Gastrocnemius medialis (tissue), 4 donors: ENCODE results near the gene KANSL1. TPM values are rescaled to one million over a fixed set of nuclear protein-coding genes. Genes with fewer than 3 reads are reported as not detected.
"Not testable (repeated sequence)": the region's sequence is repeated elsewhere in the genome, so short reads cannot be mapped to it uniquely, and the experiment has no call there.

Experiments
- ATAC-seq, 2 donors: fragments of 150-250 bp; one replicate each; pipeline ENCODE4 v1.9.1; 2016
- DNase-seq, 2 donors: peaks; one replicate each; pipeline ENCODE4 v3.0.0-alpha.2; 2019
- H3K27ac ChIP-seq, 4 donors: fragments of 200-600 bp; sonication (generic); 1 replicate in 1 of 4; 2 replicates in 3 of 4; pipeline ENCODE4 v1.5.1; 2016 to 2018; ENCODE audit warnings: mild to moderate bottlenecking in 2 of 4, moderate library complexity in 1 of 4
- H3K27me3 ChIP-seq, 3 donors: fragments of 200-600 bp; sonication (generic) in 2 of 3; 1 replicate in 1 of 3; 2 replicates in 2 of 3; pipeline versions ENCODE4 v1.5.1 to v1.6.0; 2016 to 2019; ENCODE audit warnings: mild to moderate bottlenecking in 1 of 3, moderate library complexity in 1 of 3
- H3K36me3 ChIP-seq, 2 donors: fragments of 200-600 bp; sonication (generic) in 1 of 2; one replicate each; pipeline ENCODE4 v1.5.1; 2017 to 2018
- H3K4me1 ChIP-seq, 2 donors: fragments of 200-600 bp; sonication (generic) in 1 of 2; one replicate each; pipeline ENCODE4 v1.5.1; 2016 to 2017; ENCODE audit warnings: mild to moderate bottlenecking in 2 of 2
- H3K4me3 ChIP-seq, 4 donors: fragments of 200-600 bp; sonication (generic) in 3 of 4; 1 replicate in 1 of 4; 2 replicates in 3 of 4; pipeline ENCODE4 v1.5.1; 2016 to 2019; ENCODE audit warnings: mild to moderate bottlenecking in 2 of 4
- H3K9me3 ChIP-seq, 3 donors: fragments of 200-600 bp; sonication (generic) in 2 of 3; 1 replicate in 1 of 3; 2 replicates in 2 of 3; pipeline ENCODE4 v1.5.1; 2016 to 2019
- POLR2A ChIP-seq, 2 donors: fragments of 450-650 bp; IDR thresholded peaks; one replicate each; pipeline ENCODE4 v1.6.1; 2017; ENCODE audit warnings: antibody characterized with exemption in 2 of 2, mild to moderate bottlenecking in 2 of 2, moderate library complexity in 2 of 2
- in situ Hi-C, 4 donors: fragments of 200-750 bp; cut with MboI; loops; one replicate each; pipeline versions ENCODE4 v1.15.0 to v1.8.0; 2017; ENCODE audit warnings: low sequenced_read_pairs in 4 of 4
- intact Hi-C: fragments of 100-400 bp; cut with DNase I; formaldehyde crosslinking; loops from one replicate; pipeline ENCODE4 v1.15.1; 2023; ENCODE audit warnings: low total_unique reads
- total RNA-seq, 4 donors: library from RNA; depleted of rRNA; stranded (reverse); fragments of >200 nt; gene quantifications; one replicate each; pipeline versions ENCODE4 v1.1.0 to v1.2.3, GENCODE V29; 2016
- TF ChIP-seq, protein P1 (sequence below), 5 experiments: fragments of 450-650 bp in 3 of 5; fragments of 200-600 bp in 2 of 5; sonication (generic) in 2 of 5; IDR thresholded peaks in 4 of 5; conservative IDR thresholded peaks in 1 of 5; 1 replicate in 4 of 5; 2 replicates in 1 of 5; pipeline ENCODE4 v1.5.1; 2016 to 2019; ENCODE audit warnings: antibody characterized with exemption in 5 of 5, mild to moderate bottlenecking in 3 of 5, moderate library complexity in 3 of 5

KANSL1 gene
- total RNA-seq, 4 donors from 2014 or later: 19.9 to 35.9 (median 31.2) TPM

DNA sequence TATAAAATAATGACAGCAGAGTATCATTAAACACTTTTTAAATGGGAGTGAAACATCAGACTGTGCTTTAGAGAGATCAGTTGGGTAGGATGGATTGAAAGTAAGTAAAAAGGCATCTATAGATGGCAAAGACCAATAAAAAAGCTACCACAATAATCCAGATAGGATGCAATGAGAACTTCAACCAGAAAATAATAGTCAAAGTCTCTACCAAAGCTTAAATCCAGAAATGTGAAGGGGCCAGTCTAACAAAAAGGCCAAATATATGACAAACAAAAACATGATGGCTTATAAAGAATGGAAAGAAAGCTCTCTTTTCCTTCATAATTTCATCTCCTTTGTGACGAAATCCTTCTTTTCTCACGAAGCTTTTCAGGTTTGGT, 12.3 kb downstream of the KANSL1 start:
- H3K4me3 ChIP-seq: no peak overlapping the region
- no peaks in the 10 kb centered on the region for H3K27me3 ChIP-seq
- H3K4me1 ChIP-seq: peaks cover 67 to 85% of the 10 kb centered on the region in 2 donors
- H3K27ac ChIP-seq: no peak overlapping the region
- intact Hi-C loops: no loop called here
- TF ChIP-seq, protein P1, sequence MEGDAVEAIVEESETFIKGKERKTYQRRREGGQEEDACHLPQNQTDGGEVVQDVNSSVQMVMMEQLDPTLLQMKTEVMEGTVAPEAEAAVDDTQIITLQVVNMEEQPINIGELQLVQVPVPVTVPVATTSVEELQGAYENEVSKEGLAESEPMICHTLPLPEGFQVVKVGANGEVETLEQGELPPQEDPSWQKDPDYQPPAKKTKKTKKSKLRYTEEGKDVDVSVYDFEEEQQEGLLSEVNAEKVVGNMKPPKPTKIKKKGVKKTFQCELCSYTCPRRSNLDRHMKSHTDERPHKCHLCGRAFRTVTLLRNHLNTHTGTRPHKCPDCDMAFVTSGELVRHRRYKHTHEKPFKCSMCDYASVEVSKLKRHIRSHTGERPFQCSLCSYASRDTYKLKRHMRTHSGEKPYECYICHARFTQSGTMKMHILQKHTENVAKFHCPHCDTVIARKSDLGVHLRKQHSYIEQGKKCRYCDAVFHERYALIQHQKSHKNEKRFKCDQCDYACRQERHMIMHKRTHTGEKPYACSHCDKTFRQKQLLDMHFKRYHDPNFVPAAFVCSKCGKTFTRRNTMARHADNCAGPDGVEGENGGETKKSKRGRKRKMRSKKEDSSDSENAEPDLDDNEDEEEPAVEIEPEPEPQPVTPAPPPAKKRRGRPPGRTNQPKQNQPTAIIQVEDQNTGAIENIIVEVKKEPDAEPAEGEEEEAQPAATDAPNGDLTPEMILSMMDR (IDR thresholded peaks at IDR 0.05 in 4 of 5, conservative IDR thresholded peaks at IDR 0.05 in 1 of 5): no peak
- TF ChIP-seq POLR2A (IDR thresholded peaks at IDR 0.05): no peak
- ATAC-seq (no peak), DNase-seq (no peak)
- no peaks in the 10 kb centered on the region for H3K9me3 ChIP-seq
- in situ Hi-C loops: no loop called here
- H3K36me3 ChIP-seq: no peaks in the 10 kb centered on the region

DNA sequence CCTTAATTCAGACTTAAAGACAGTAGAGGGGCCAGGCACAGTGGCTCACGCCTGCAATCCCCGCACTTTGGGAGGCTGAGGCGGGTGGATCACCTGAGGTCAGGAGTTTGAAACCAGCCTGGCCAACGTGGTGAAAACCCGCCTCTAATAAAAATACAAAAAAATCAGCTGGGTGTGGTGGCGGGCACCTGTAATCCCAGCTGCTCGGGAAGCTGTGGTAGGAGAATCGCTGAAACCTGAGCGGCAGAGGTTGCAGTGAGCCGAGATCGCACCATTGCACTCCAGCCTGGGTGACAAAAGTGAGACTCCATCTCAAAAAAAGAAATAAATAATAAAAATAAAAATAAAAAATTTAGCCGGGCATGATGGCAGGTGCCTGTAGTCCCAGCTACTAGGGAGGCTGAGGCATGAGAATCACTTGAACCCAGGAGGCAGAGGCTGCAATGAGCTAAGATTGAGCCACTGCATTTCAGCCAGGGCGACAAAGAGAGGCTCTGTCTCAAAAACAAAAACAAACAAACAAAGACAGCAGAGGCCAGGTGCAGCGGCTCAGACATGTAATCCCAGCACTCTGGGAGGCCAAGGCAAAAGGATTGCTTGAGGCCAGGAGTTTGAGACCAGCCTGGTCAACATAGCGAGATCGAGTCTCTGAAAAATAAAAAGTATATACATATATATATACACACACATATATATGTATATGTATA, 12.9 kb downstream of the KANSL1 start:
- intact Hi-C loops, H3K4me3 ChIP-seq, H3K27ac ChIP-seq, H3K27me3 ChIP-seq, DNase-seq, H3K36me3 ChIP-seq, in situ Hi-C loops, H3K9me3 ChIP-seq, ATAC-seq: not testable (repeated sequence)
- H3K4me1 ChIP-seq: peaks cover 68 to 85% of the 10 kb centered on the region in 2 donors

DNA sequence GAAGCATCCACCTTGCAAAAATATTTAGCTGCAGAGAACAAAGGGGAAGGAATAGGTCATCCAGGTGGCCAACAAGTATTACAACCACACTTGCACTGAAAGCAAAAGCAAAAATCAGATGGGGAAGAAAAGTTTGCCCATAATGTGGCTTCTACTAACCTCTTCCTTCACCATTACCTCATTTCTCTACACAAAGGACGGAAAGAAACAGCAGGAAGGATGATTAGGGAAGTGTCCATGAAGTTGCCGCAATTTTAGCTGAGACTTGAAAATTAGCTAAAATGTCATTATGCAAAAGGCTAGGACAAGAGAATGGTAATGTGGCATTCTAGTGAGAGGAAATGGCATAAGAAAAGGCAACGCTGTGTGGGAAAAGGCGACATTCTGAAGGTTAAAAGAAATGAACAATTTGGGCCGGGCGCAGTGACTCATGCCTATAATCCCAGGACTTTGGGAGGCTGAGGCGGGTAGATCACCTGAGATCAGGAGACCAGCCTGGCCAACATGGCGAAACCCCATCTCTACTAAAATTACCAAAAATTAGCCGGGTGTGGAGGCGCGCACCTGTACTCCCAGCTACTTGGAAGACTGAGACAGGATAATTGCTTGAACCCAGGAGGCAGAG, 13.7 kb downstream of the KANSL1 start:
- TF ChIP-seq, protein P1 (IDR thresholded peaks at IDR 0.05 in 4 of 5, conservative IDR thresholded peaks at IDR 0.05 in 1 of 5): no peak
- TF ChIP-seq POLR2A (IDR thresholded peaks at IDR 0.05): no peak
- in situ Hi-C loops: no loop called here
- H3K27ac ChIP-seq: peak overlapping the region in 1 of 4 donors; percentile 20

DNA sequence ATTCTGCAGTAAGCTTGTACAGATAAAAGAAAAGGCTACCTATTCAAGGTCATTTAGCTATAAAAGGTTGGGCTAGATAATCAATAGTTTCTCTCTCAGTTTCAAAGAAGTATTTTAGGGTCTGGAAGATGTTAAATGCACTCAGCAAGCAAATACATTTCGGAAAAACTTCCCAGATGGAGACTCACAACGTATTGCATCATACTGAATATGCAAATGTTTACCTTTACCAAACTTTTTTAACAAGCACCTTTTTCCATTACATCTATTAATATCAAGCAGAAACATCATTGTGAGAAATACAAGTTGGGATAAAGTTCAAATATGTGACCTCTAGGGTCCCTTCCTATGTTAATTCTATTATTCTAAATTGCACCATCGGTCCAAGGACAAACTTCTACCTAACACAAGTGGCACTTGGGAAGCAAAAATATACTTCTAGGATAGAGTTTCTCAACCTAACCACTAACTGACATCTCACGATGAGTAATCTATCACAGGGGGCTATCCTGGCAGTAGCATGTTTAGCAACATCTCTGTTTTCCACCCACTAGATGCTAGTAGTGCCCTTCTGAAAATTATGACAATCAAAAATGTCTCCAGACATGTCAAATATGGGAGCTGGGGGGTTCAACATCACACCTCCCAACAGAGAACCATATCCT, 14.5 kb downstream of the KANSL1 start:
- Histone ChIP-seq H3K27ac (peak overlapping the region in 1 of 4 donors; percentile 20), H3K27me3 (no peaks in the 10 kb centered on the region), H3K9me3 (no peaks in the 10 kb centered on the region), H3K4me1 (peaks cover 68 to 86% of the 10 kb centered on the region in 2 donors), H3K4me3 (no peak overlapping the region), H3K36me3 (no peaks in the 10 kb centered on the region)
- ATAC-seq (no peak), DNase-seq (no peak)
- in situ Hi-C loops: no loop called here
- intact Hi-C loops: no loop called here
- no peak for TF ChIP-seq POLR2A (IDR thresholded peaks at IDR 0.05)
- TF ChIP-seq, protein P1 (IDR thresholded peaks at IDR 0.05 in 4 of 5, conservative IDR thresholded peaks at IDR 0.05 in 1 of 5): no peak

More for the DNA sequence above, 13.7 kb downstream of the KANSL1 start:
- H3K36me3 ChIP-seq: no peaks in the 10 kb centered on the region
- no peak overlapping the region for H3K4me3 ChIP-seq
- intact Hi-C loops: no loop called here
- H3K4me1 ChIP-seq: peaks cover 68 to 85% of the 10 kb centered on the region in 2 donors
- H3K9me3 ChIP-seq: no peaks in the 10 kb centered on the region
- no peak for DNase-seq
- no peaks in the 10 kb centered on the region for H3K27me3 ChIP-seq
- no peak for ATAC-seq

DNA sequence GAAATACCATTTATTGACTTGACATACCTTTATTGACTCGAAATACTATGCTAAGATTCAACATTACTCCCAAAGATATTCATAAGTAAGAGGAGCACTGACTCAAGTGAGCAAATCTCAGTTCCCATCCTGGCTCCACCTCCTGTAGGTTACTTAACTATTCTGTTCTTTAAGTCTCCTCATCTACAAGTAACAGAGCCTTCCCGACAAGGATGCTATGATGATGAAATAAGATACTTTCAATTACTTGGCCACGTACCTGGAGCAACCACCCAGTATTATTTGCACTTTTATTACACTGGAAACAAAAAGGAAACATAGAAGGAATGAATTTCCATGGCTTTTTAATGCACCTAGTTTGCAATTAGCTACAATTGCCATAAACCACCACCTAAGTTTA, 16.3 kb downstream of the KANSL1 start:
- in situ Hi-C loops: no loop called here

More for the DNA sequence above, 16.3 kb downstream of the KANSL1 start:
- Histone ChIP-seq H3K27ac (peak overlapping the region in 1 of 4 donors; percentile 32), H3K4me3 (no peak overlapping the region), H3K9me3 (no peaks in the 10 kb centered on the region), H3K27me3 (no peaks in the 10 kb centered on the region), H3K4me1 (peaks cover 79 to 87% of the 10 kb centered on the region in 2 donors), H3K36me3 (peaks cover 0 to 1% of the 10 kb centered on the region in 2 donors)
- no peak for TF ChIP-seq POLR2A (IDR thresholded peaks at IDR 0.05)
- TF ChIP-seq, protein P1 (IDR thresholded peaks at IDR 0.05 in 4 of 5, conservative IDR thresholded peaks at IDR 0.05 in 1 of 5): no peak
- intact Hi-C loops: no loop called here
- DNase-seq (no peak), ATAC-seq (no peak)
